Measurements from ENCODE around the gene TMEM123.

The TMEM123 gene

DNA sequence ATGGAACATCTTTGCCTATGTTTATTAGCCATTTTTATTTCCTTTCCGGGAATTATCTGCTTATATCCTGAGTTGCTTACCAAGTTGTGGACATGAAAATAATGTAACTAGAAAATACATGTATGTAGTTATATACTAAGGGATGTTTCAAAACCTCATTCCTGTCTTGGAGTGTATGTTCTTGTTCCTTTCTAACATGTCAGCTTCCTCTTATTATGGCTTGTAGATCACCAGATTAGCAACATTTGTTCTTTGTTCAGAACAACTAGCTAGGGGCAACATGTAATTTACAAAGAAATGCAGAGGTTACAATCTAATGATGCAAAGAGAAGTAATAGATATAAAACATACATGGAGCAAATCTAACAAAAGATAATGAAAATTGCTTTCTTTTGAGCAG is 13.1 kb upstream of the TMEM123 start:
- TF ChIP-seq PPARA (CRISPR knock-in tag; IDR thresholded peaks at IDR 0.05; ENCODE audit: borderline replicate concordance) (no peak), ZNF565 (CRISPR knock-in tag; conservative IDR thresholded peaks at IDR 0.05; ENCODE audit: low read depth) (no peak), ZFP30 (CRISPR knock-in tag; IDR thresholded peaks at IDR 0.05) (no peak), OSR1 (CRISPR knock-in tag; IDR thresholded peaks at IDR 0.05) (no peak), ZFP3 (CRISPR knock-in tag; IDR thresholded peaks at IDR 0.05) (no peak), TOX (CRISPR knock-in tag; IDR thresholded peaks at IDR 0.05; ENCODE audit: borderline replicate concordance) (no peak), ESRRG (CRISPR knock-in tag; IDR thresholded peaks at IDR 0.05) (no peak), ARNTL (CRISPR knock-in tag; IDR thresholded peaks at IDR 0.05; ENCODE audit: borderline replicate concordance, low read depth) (no peak), GLIS3 (CRISPR knock-in tag; IDR thresholded peaks at IDR 0.05) (no peak)
- TF ChIP-seq, protein P1, sequence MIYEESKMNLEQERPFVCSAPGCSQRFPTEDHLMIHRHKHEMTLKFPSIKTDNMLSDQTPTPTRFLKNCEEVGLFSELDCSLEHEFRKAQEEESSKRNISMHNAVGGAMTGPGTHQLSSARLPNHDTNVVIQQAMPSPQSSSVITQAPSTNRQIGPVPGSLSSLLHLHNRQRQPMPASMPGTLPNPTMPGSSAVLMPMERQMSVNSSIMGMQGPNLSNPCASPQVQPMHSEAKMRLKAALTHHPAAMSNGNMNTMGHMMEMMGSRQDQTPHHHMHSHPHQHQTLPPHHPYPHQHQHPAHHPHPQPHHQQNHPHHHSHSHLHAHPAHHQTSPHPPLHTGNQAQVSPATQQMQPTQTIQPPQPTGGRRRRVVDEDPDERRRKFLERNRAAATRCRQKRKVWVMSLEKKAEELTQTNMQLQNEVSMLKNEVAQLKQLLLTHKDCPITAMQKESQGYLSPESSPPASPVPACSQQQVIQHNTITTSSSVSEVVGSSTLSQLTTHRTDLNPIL (CRISPR knock-in tag; IDR thresholded peaks at IDR 0.05; ENCODE audit: low read depth): no peak
- TF ChIP-seq, protein P2, sequence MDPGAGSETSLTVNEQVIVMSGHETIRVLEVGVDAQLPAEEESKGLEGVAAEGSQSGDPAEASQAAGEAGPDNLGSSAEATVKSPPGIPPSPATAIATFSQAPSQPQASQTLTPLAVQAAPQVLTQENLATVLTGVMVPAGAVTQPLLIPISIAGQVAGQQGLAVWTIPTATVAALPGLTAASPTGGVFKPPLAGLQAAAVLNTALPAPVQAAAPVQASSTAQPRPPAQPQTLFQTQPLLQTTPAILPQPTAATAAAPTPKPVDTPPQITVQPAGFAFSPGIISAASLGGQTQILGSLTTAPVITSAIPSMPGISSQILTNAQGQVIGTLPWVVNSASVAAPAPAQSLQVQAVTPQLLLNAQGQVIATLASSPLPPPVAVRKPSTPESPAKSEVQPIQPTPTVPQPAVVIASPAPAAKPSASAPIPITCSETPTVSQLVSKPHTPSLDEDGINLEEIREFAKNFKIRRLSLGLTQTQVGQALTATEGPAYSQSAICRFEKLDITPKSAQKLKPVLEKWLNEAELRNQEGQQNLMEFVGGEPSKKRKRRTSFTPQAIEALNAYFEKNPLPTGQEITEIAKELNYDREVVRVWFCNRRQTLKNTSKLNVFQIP (CRISPR knock-in tag; IDR thresholded peaks at IDR 0.05; ENCODE audit: borderline replicate concordance, low read depth): no peak
- ATAC-seq: no peak

DNA sequence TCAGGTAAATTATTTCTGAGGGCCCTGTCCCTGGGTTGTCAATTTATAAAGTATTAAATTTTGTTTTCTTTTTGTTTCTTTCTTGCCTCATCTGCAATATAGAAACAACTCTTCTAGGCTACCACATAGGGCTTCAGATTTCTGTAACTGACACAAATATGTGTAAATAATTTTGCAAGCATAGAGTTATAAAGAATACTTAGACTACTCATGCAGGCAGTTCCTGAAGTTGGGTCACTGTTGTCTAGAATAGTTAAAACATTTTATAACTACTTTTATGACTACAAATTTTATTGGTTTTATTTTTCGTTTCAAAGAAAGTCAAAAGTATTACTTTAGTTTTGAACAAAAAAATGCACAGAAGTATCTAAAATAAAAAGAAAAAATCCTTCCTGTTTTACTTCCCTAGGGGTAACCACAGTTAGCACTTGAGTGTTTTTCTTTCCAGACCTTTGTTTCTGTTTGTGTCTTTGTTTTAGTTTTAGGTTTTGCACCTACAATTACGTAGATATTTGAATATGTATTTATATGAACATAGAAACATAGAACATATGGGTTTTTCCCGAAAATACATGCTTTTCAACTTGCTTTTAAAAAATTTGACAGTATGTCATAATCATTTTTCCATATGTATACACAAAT is 12.4 kb upstream of the TMEM123 start:
- TF ChIP-seq PPARA (CRISPR knock-in tag; IDR thresholded peaks at IDR 0.05; ENCODE audit: borderline replicate concordance) (no peak), ZNF70 (CRISPR knock-in tag; IDR thresholded peaks at IDR 0.05) (no peak), GLIS3 (CRISPR knock-in tag; IDR thresholded peaks at IDR 0.05) (no peak), SNAI2 (CRISPR knock-in tag; IDR thresholded peaks at IDR 0.05) (no peak), ZC3H10 (CRISPR knock-in tag; IDR thresholded peaks at IDR 0.05) (no peak), CSDC2 (CRISPR knock-in tag; IDR thresholded peaks at IDR 0.05) (no peak), TCF4 (CRISPR knock-in tag; IDR thresholded peaks at IDR 0.05; ENCODE audit: borderline replicate concordance) (no peak), ESRRG (CRISPR knock-in tag; IDR thresholded peaks at IDR 0.05) (no peak), RARB (CRISPR knock-in tag; IDR thresholded peaks at IDR 0.05) (no peak), BACH2 (CRISPR knock-in tag; IDR thresholded peaks at IDR 0.05; ENCODE audit: borderline replicate concordance) (no peak), ZNF565 (CRISPR knock-in tag; conservative IDR thresholded peaks at IDR 0.05; ENCODE audit: low read depth) (no peak), ISL1 (CRISPR knock-in tag; IDR thresholded peaks at IDR 0.05) (no peak)
- TF ChIP-seq, protein P3, sequence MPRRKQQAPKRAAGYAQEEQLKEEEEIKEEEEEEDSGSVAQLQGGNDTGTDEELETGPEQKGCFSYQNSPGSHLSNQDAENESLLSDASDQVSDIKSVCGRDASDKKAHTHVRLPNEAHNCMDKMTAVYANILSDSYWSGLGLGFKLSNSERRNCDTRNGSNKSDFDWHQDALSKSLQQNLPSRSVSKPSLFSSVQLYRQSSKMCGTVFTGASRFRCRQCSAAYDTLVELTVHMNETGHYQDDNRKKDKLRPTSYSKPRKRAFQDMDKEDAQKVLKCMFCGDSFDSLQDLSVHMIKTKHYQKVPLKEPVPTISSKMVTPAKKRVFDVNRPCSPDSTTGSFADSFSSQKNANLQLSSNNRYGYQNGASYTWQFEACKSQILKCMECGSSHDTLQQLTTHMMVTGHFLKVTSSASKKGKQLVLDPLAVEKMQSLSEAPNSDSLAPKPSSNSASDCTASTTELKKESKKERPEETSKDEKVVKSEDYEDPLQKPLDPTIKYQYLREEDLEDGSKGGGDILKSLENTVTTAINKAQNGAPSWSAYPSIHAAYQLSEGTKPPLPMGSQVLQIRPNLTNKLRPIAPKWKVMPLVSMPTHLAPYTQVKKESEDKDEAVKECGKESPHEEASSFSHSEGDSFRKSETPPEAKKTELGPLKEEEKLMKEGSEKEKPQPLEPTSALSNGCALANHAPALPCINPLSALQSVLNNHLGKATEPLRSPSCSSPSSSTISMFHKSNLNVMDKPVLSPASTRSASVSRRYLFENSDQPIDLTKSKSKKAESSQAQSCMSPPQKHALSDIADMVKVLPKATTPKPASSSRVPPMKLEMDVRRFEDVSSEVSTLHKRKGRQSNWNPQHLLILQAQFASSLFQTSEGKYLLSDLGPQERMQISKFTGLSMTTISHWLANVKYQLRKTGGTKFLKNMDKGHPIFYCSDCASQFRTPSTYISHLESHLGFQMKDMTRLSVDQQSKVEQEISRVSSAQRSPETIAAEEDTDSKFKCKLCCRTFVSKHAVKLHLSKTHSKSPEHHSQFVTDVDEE (CRISPR knock-in tag; IDR thresholded peaks at IDR 0.05): no peak
- no peak for ATAC-seq

DNA sequence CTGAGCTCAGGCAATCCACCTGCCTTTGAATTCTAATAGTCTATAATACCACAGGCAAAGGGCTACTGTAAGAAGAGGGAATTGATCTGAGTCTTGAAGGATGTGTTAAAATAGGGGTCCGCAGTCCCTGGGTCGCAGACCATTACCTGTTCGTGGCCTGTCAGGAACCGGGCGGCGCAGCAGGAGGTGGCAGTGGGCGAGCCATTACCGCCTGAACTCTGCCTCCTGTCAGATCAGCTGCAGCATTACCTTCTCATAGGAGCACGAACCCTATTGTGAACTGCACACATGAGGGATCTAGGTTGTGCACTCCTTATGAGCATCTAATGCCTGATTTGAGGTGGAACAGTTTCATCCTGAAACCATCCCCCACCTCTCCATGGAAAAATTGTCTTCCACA is 11.5 kb upstream of the TMEM123 start:
- no peak for TF ChIP-seq ISL1 (CRISPR knock-in tag; IDR thresholded peaks at IDR 0.05)
- TF ChIP-seq, protein P3 (CRISPR knock-in tag; IDR thresholded peaks at IDR 0.05): no peak
- no peak for TF ChIP-seq RARB (CRISPR knock-in tag; IDR thresholded peaks at IDR 0.05)
- no peak for TF ChIP-seq TCF4 (CRISPR knock-in tag; IDR thresholded peaks at IDR 0.05; ENCODE audit: borderline replicate concordance)
- TF ChIP-seq ESRRG (CRISPR knock-in tag; IDR thresholded peaks at IDR 0.05): no peak
- TF ChIP-seq ZNF70 (CRISPR knock-in tag; IDR thresholded peaks at IDR 0.05): no peak
- TF ChIP-seq TOX (CRISPR knock-in tag; IDR thresholded peaks at IDR 0.05; ENCODE audit: borderline replicate concordance): no peak
- TF ChIP-seq ZNF565 (CRISPR knock-in tag; conservative IDR thresholded peaks at IDR 0.05; ENCODE audit: low read depth): no peak
- TF ChIP-seq, protein P4, sequence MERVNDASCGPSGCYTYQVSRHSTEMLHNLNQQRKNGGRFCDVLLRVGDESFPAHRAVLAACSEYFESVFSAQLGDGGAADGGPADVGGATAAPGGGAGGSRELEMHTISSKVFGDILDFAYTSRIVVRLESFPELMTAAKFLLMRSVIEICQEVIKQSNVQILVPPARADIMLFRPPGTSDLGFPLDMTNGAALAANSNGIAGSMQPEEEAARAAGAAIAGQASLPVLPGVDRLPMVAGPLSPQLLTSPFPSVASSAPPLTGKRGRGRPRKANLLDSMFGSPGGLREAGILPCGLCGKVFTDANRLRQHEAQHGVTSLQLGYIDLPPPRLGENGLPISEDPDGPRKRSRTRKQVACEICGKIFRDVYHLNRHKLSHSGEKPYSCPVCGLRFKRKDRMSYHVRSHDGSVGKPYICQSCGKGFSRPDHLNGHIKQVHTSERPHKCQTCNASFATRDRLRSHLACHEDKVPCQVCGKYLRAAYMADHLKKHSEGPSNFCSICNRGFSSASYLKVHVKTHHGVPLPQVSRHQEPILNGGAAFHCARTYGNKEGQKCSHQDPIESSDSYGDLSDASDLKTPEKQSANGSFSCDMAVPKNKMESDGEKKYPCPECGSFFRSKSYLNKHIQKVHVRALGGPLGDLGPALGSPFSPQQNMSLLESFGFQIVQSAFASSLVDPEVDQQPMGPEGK (CRISPR knock-in tag; IDR thresholded peaks at IDR 0.05; ENCODE audit: borderline replicate concordance): no peak
- TF ChIP-seq PPARA (CRISPR knock-in tag; IDR thresholded peaks at IDR 0.05; ENCODE audit: borderline replicate concordance): no peak
- no peak for TF ChIP-seq ZC3H10 (CRISPR knock-in tag; IDR thresholded peaks at IDR 0.05)
- TF ChIP-seq BACH2 (CRISPR knock-in tag; IDR thresholded peaks at IDR 0.05; ENCODE audit: borderline replicate concordance): no peak
- no peak for TF ChIP-seq ZFP30 (CRISPR knock-in tag; IDR thresholded peaks at IDR 0.05)
- TF ChIP-seq OSR1 (CRISPR knock-in tag; IDR thresholded peaks at IDR 0.05): no peak
- no peak for TF ChIP-seq CSDC2 (CRISPR knock-in tag; IDR thresholded peaks at IDR 0.05)
- TF ChIP-seq, protein P2 (CRISPR knock-in tag; IDR thresholded peaks at IDR 0.05; ENCODE audit: borderline replicate concordance, low read depth): no peak
- TF ChIP-seq, protein P1 (CRISPR knock-in tag; IDR thresholded peaks at IDR 0.05; ENCODE audit: low read depth): no peak
- ATAC-seq: no peak
